GM23248 (cell line): ENCODE results near the gene PITPNM2.

Experiments
- EZH2 ChIP-seq: fragments of 200-600 bp; sonication (generic); IDR thresholded peaks from 2 replicates; pipeline ENCODE4 v1.6.1; 2018; ENCODE audit warnings: antibody characterized with exemption, mild to moderate bottlenecking; ENCODE audit not compliant: insufficient read depth, poor library complexity, severe bottlenecking
- EZH2phosphoT487 ChIP-seq: fragments of 200-600 bp; sonication (generic); IDR thresholded peaks from 2 replicates; pipeline ENCODE4 v1.6.1; 2018; ENCODE audit warnings: antibody characterized with exemption, moderate library complexity, mild to moderate bottlenecking, low read depth; ENCODE audit not compliant: insufficient read depth

GRCh38 chr12:123148655-123149054 is 2.2 kb downstream of the PITPNM2 start:
- TF ChIP-seq EZH2phosphoT487: no peak
- no peak for TF ChIP-seq EZH2
